ENCODE measurements around the gene CYTH1.

The CYTH1 gene

GRCh38 chr17:78729641-78730040 is 52.4 kb downstream of the CYTH1 start:
- in situ Hi-C loops (cut with HindIII; ENCODE audit: low pct_unique_long_range_greater_than_20kb, low sequenced_read_pairs): no loop called here
- DNase-seq (ENCODE audit: low read depth in 1 of 2, low spot score in 1 of 2): peak in 1 of 2 experiments; percentile 49
- TF ChIP-seq JUND (IDR thresholded peaks at IDR 0.05; ENCODE audit: low read depth): no peak

- TF ChIP-seq JUND (IDR thresholded peaks at IDR 0.05; ENCODE audit: low read depth): no peak
- DNase-seq (ENCODE audit: low read depth in 1 of 2, low spot score in 1 of 2): no peak
- in situ Hi-C loops (cut with HindIII; ENCODE audit: low pct_unique_long_range_greater_than_20kb, low sequenced_read_pairs): no loop called here
Observed at GRCh38 chr17:78728495-78728894, 53.6 kb downstream of the CYTH1 start.

DNA sequence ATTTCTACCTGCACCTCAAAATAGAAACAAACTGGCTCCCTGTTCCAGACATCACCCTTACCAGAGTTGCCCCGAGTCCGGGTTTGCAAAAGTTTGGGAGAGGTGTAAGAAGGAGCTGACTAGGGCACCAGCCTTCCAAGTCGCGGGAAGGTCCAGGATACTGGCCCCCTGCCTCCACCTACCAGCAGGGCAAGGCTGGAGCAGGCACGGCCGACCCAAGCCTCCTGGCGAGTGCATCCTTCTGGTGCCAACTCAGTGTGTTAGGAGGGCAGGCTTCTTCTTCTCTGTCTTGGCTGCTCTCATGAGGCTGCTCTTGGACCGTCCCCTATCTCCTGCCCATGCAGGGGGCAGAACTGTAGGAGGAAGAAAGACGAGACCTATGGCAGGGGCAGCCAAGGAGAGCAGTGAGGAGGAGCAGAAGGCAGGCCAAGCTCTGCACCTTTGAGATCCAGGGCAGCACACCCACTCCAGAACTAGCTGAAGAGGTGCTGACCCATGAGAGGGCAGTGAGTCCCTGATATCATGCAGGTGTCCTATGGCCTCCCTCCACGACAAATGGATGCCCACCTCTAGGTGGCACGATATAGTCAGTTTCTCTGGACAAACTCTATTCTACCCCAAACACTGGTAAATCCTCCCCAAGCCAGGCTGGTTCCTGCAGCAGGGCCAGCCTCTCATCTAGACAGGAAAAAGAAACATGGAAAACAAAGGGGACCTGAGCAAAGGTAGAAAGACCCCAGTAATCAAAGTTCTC is 54.4 kb downstream of the CYTH1 start:
- DNase-seq (ENCODE audit: low read depth in 1 of 2, low spot score in 1 of 2): no peak
- in situ Hi-C loops (cut with HindIII; ENCODE audit: low pct_unique_long_range_greater_than_20kb, low sequenced_read_pairs): no loop called here
- TF ChIP-seq JUND (IDR thresholded peaks at IDR 0.05; ENCODE audit: low read depth): no peak

DNA sequence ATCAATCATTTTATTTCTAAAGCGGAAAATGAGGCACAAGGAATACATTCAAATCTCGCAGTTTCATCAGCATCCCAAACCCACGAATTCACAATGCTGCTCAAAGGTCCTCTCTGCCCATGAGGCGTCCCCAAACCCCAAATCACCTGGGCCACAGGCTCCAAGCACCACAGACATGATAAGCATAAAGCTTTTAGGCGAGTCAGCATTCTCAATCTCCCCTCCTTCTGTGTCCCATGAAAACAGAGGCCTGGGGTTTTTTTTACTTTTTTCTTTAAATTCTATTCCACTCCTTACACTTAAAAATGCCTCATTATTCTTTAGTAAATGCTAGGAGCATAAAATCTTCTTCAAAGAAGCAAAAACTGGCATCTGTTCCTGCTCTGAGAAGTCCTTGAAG is 55.0 kb downstream of the CYTH1 start:
- no peak for TF ChIP-seq JUND (IDR thresholded peaks at IDR 0.05; ENCODE audit: low read depth)
- in situ Hi-C loops (cut with HindIII; ENCODE audit: low pct_unique_long_range_greater_than_20kb, low sequenced_read_pairs): no loop called here
- DNase-seq (ENCODE audit: low read depth in 1 of 2, low spot score in 1 of 2): no peak

- TF ChIP-seq JUND (IDR thresholded peaks at IDR 0.05; ENCODE audit: low read depth): no peak
- in situ Hi-C loops (cut with HindIII; ENCODE audit: low pct_unique_long_range_greater_than_20kb, low sequenced_read_pairs): no loop called here
- DNase-seq (ENCODE audit: low read depth in 1 of 2, low spot score in 1 of 2): no peak
Observed at GRCh38 chr17:78726513-78726912, 55.6 kb downstream of the CYTH1 start.

DNA sequence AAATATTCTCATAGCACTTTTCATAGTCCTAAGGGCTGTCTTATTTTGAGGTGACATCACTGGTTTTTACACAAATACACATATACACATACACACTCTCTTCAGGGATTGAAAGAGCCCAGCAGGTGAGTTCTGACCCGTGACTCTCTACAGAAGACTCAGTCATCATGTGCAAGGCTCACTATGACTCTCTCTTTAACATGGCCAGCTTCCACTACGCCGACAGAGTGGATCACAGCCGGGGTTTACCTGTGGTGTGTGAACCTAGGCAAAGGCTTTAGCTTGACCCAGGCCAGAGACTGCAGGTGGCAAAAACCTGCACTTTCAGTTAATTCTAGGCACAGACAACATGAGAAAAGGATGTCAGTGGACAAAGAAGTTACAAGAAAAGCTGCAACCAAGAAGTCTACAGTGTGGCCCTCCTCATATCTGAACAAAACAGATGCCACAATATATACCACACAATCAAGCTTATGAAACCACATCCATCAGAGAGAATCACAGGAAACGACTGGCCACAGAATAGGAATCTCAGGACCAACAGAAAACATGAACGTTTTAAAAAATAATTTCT is 56.5 kb downstream of the CYTH1 start:
- in situ Hi-C loops (cut with HindIII; ENCODE audit: low pct_unique_long_range_greater_than_20kb, low sequenced_read_pairs): no loop called here
- no peak for TF ChIP-seq JUND (IDR thresholded peaks at IDR 0.05; ENCODE audit: low read depth)
- DNase-seq (ENCODE audit: low read depth in 1 of 2, low spot score in 1 of 2): no peak

- no peak for DNase-seq (ENCODE audit: low read depth in 1 of 2, low spot score in 1 of 2)
- in situ Hi-C loops (cut with HindIII; ENCODE audit: low pct_unique_long_range_greater_than_20kb, low sequenced_read_pairs): no loop called here
- no peak for TF ChIP-seq JUND (IDR thresholded peaks at IDR 0.05; ENCODE audit: low read depth)
Observed at GRCh38 chr17:78724999-78725398, 57.1 kb downstream of the CYTH1 start.

GRCh38 chr17:78724544-78724943 is 57.5 kb downstream of the CYTH1 start:
- in situ Hi-C loops (cut with HindIII; ENCODE audit: low pct_unique_long_range_greater_than_20kb, low sequenced_read_pairs): no loop called here
- TF ChIP-seq JUND (IDR thresholded peaks at IDR 0.05; ENCODE audit: low read depth): no peak
- peak in 1 of 2 experiments; percentile 60 for DNase-seq (ENCODE audit: low read depth in 1 of 2, low spot score in 1 of 2)

DNA sequence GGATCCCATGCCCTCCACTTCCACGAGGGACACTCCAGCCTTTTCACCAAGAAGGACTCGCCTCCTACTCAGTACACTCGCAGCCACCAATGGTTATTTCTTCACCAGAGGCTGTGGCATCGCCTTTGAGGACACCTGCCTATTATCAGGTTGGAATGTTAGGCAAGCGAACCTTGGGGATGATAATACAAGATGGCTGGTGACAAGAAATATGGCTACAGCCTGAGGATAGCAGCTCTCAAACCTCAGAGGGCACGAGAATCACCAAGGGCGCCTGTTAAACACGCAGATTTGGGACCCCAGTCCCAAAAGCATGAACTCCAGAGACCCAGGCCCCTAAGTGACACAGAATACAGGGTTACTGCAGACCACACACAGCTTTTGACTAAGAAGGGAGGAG is 58.1 kb downstream of the CYTH1 start:
- in situ Hi-C loops (cut with HindIII; ENCODE audit: low pct_unique_long_range_greater_than_20kb, low sequenced_read_pairs): no loop called here
- no peak for TF ChIP-seq JUND (IDR thresholded peaks at IDR 0.05; ENCODE audit: low read depth)

DNA sequence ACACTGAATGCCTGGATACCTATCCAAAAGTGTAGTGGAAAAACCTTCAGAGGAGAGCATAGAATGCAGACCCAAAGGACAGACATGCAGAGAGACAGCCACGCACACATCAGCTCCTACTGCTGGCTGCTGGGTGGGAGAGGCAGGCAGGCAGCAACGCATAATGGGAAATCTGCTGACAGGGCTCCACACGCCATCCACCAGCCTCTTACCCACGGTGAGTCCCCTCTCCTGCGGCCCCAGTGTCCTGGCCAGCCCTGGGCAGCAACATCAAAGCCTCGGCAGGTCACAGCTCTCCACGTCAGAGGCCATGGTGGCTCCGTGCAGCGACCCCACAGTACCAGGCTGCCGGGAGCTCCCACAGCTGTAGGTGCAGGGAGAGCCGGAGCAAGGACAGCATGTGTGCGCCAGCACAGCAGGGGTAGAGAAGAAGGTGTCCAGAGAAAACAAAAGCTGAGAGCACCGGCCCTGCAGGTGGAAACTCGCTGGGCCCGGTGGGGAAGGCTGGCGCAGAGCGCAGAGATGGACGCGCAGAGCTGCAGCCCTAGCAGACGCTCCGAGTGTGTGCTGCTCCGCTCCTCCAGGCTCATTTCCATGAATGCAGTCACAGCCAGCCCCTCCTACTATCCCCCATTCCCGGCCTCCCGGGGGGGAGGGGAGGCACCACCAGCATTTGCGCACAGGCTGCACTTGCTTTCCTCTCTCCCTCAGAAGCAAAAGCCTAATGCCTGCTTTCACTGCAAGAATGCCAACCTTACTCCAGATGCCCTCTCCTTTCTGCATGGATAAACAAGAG is 58.9 kb downstream of the CYTH1 start:
- DNase-seq (ENCODE audit: low read depth in 1 of 2, low spot score in 1 of 2): no peak
- no peak for TF ChIP-seq JUND (IDR thresholded peaks at IDR 0.05; ENCODE audit: low read depth)
- in situ Hi-C loops (cut with HindIII; ENCODE audit: low pct_unique_long_range_greater_than_20kb, low sequenced_read_pairs): no loop called here

More for the DNA sequence above, 58.1 kb downstream of the CYTH1 start:
- no peak for DNase-seq (ENCODE audit: low read depth in 1 of 2, low spot score in 1 of 2)

DNA sequence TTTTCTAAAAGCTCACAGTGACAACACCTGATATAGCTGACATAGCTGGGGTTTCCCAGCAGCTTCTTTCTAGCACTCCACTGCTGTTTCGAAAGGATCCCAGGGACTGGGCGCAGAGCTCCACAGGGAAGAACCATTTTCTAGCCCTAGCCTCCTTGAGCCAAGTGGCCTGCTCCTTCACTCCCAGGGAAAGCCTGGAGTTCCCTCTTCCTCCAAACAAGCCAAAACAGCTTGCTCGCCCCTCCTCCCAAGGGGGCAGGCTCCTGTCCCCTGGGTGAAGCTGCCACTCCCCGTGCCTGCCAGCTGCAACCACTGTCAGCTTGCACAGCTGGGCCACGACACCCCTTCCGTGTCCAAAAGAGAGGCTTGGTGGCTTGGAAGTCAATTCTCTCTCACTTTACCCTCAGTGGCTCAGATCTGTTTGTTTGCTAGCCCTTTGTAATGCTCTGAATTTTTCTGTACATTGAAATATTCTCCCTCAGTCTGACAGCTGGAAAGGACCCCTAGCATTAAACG is 59.8 kb downstream of the CYTH1 start:
- in situ Hi-C loops (cut with HindIII; ENCODE audit: low pct_unique_long_range_greater_than_20kb, low sequenced_read_pairs): no loop called here
- no peak for TF ChIP-seq JUND (IDR thresholded peaks at IDR 0.05; ENCODE audit: low read depth)
- DNase-seq (ENCODE audit: low read depth in 1 of 2, low spot score in 1 of 2): no peak

GRCh38 chr17:78719630-78720298 is 62.3 kb downstream of the CYTH1 start:
- TF ChIP-seq JUND (IDR thresholded peaks at IDR 0.05; ENCODE audit: low read depth): no peak
- no peak for DNase-seq (ENCODE audit: low read depth in 1 of 2, low spot score in 1 of 2)
- in situ Hi-C loops (cut with HindIII; ENCODE audit: low pct_unique_long_range_greater_than_20kb, low sequenced_read_pairs): no loop called here

Measured in T47D (cell line).